OCI-LY1 (cell line): ENCODE measurements around the gene PYY.

ENCODE experiments used
- H2AFZ ChIP-seq: fragments of 200-600 bp; sonication (generic), shearing (Covaris generic); 2 replicates; pipeline ENCODE4 v1.6.0; 2014; ENCODE audit warnings: antibody characterized with exemption, mild to moderate bottlenecking, low read length
- H3F3A ChIP-seq: fragments of 200-600 bp; sonication (generic), shearing (Covaris generic); 2 replicates; pipeline ENCODE4 v1.6.0; 2014; ENCODE audit warnings: mild to moderate bottlenecking, antibody characterized with exemption, low read length, moderate library complexity; ENCODE audit not compliant: insufficient read depth
- H3K27ac ChIP-seq: fragments of 200-600 bp; sonication (generic); 2 replicates; pipeline ENCODE4 v1.5.1; 2014; ENCODE audit warnings: low read length, mixed run types, mild to moderate bottlenecking, low read depth; ENCODE audit not compliant: poor library complexity, severe bottlenecking
- H3K27me3 ChIP-seq: fragments of 200-600 bp; sonication (generic); 2 replicates; pipeline ENCODE4 v1.6.0; 2014; ENCODE audit warnings: antibody characterized with exemption, mild to moderate bottlenecking, low read length, moderate library complexity; ENCODE audit not compliant: insufficient read depth
- H3K36me3 ChIP-seq: fragments of 200-600 bp; sonication (generic); 2 replicates; pipeline ENCODE4 v1.6.1; 2014; ENCODE audit warnings: mild to moderate bottlenecking, antibody characterized with exemption, low read length, moderate library complexity, mixed read lengths; ENCODE audit not compliant: insufficient read depth
- H3K4me1 ChIP-seq: fragments of 200-600 bp; sonication (generic); 2 replicates; pipeline ENCODE4 v1.5.1; 2014; ENCODE audit warnings: mild to moderate bottlenecking, low read length, moderate library complexity; ENCODE audit not compliant: insufficient read depth, severe bottlenecking
- H3K4me2 ChIP-seq: fragments of 200-600 bp; sonication (generic), shearing (Covaris generic); 2 replicates; pipeline ENCODE4 v1.6.1; 2014; ENCODE audit warnings: low read length
- H3K4me3 ChIP-seq: fragments of 200-600 bp; sonication (generic); 2 replicates; pipeline ENCODE4 v1.5.1; 2014; ENCODE audit warnings: low read length, low read depth, mild to moderate bottlenecking, mixed read lengths; ENCODE audit not compliant: poor library complexity, severe bottlenecking
- H3K79me2 ChIP-seq: fragments of 200-600 bp; shearing (Covaris generic); 2 replicates; pipeline ENCODE4 v1.6.1; 2016; ENCODE audit warnings: mixed run types, low read length, mixed read lengths; ENCODE audit not compliant: insufficient read depth
- H3K9ac ChIP-seq: fragments of 200-600 bp; sonication (generic), shearing (Covaris generic); 2 replicates; pipeline ENCODE4 v1.6.1; 2014; ENCODE audit warnings: mild to moderate bottlenecking, low read length, mixed read lengths
- H3K9me2 ChIP-seq: fragments of 200-600 bp; sonication (generic), shearing (Covaris generic); 2 replicates; pipeline ENCODE4 v1.6.1; 2014; ENCODE audit warnings: low read depth, mild to moderate bottlenecking, low read length, mixed read lengths
- H3K9me3 ChIP-seq: fragments of 200-600 bp; shearing (Covaris generic); 2 replicates; pipeline ENCODE4 v1.6.1; 2014; ENCODE audit warnings: low read length, mixed read lengths
- H4K20me1 ChIP-seq: fragments of 200-600 bp; sonication (generic), shearing (Covaris generic); 2 replicates; pipeline ENCODE4 v1.6.0; 2016; ENCODE audit warnings: mild to moderate bottlenecking, low read length; ENCODE audit not compliant: insufficient read depth
- CTCF ChIP-seq: fragments of 200-600 bp; sonication (generic), shearing (Covaris generic); IDR thresholded peaks from 2 replicates; pipeline ENCODE4 v1.5.1; 2017; ENCODE audit warnings: mild to moderate bottlenecking, antibody characterized with exemption, low read length, moderate library complexity, mixed read lengths
- EZH2 ChIP-seq: fragments of 200-600 bp; sonication (generic), shearing (Covaris generic); IDR thresholded peaks from 2 replicates; pipeline ENCODE4 v1.8.0; 2017; ENCODE audit warnings: borderline replicate concordance, mixed run types, mild to moderate bottlenecking, antibody characterized with exemption, low read length, moderate library complexity, mixed read lengths

The PYY gene

GRCh38 chr17:43917016-43917347 lies 36.8 kb downstream of the PYY start:
- Histone ChIP-seq H3K4me1 (no peaks in the 10 kb centered on the region), H3K36me3 (no peaks in the 10 kb centered on the region), H2AFZ (no peak overlapping the region), H3K9ac (no peak overlapping the region), H3K4me3 (no peak overlapping the region), H3K9me2 (no peaks in the 10 kb centered on the region), H3K27ac (no peak overlapping the region), H3F3A (no peaks in the 10 kb centered on the region), H3K9me3 (no peaks in the 10 kb centered on the region), H3K79me2 (no peaks in the 10 kb centered on the region), H3K4me2 (no peak overlapping the region), H3K27me3 (no peaks in the 10 kb centered on the region; the same call in 1 of the 2 replicates), H4K20me1 (no peaks in the 10 kb centered on the region)
- no peak for TF ChIP-seq EZH2
- TF ChIP-seq CTCF = no peak

GRCh38 chr17:43916385-43916784 lies 37.4 kb downstream of the PYY start:
- no peak overlapping the region for H3K27ac ChIP-seq
- no peak overlapping the region for H2AFZ ChIP-seq
- H3K4me3 ChIP-seq = no peak overlapping the region
- no peaks in the 10 kb centered on the region; the same call in 1 of the 2 replicates for H3K27me3 ChIP-seq
- H3K36me3 ChIP-seq = no peaks in the 10 kb centered on the region
- no peaks in the 10 kb centered on the region for H3K9me2 ChIP-seq
- no peaks in the 10 kb centered on the region for H3F3A ChIP-seq
- H3K9me3 ChIP-seq = no peaks in the 10 kb centered on the region
- no peak overlapping the region for H3K9ac ChIP-seq
- H3K79me2 ChIP-seq = no peaks in the 10 kb centered on the region
- H3K4me1 ChIP-seq = no peaks in the 10 kb centered on the region
- H4K20me1 ChIP-seq = no peaks in the 10 kb centered on the region
- TF ChIP-seq CTCF = no peak
- no peak for TF ChIP-seq EZH2
- H3K4me2 ChIP-seq = no peak overlapping the region

- H3K4me2 ChIP-seq = no peak overlapping the region
- H2AFZ ChIP-seq = no peak overlapping the region
- no peak overlapping the region for H3K9ac ChIP-seq
- H3K36me3 ChIP-seq = no peaks in the 10 kb centered on the region
- no peaks in the 10 kb centered on the region for H3K4me1 ChIP-seq
- no peaks in the 10 kb centered on the region for H3K9me3 ChIP-seq
- H4K20me1 ChIP-seq = no peaks in the 10 kb centered on the region
- no peaks in the 10 kb centered on the region for H3K79me2 ChIP-seq
- H3F3A ChIP-seq = no peaks in the 10 kb centered on the region
- no peak for TF ChIP-seq EZH2
- TF ChIP-seq CTCF = no peak
- H3K9me2 ChIP-seq = no peaks in the 10 kb centered on the region
- no peaks in the 10 kb centered on the region; the same call in 1 of the 2 replicates for H3K27me3 ChIP-seq
- H3K27ac ChIP-seq = no peak overlapping the region
- no peak overlapping the region for H3K4me3 ChIP-seq
Observed at GRCh38 chr17:43915559-43915958, 38.2 kb downstream of the PYY start.
